Astrocyte of the cerebellum (primary cell): ENCODE data around the gene RPL18.
A peak's percentile ranks its signal among the peaks of the same experiment; 100 is the strongest.
"Not testable (repeated sequence)": the region's sequence is repeated elsewhere in the genome, so short reads cannot be mapped to it uniquely, and the experiment has no call there.

Source experiments
- DNase-seq: peaks from one replicate; pipeline ENCODE4 v3.0.0-alpha.2; 2011; ENCODE audit warnings: low read depth
- H3K4me3 ChIP-seq: 2 replicates; pipeline ENCODE4 v1.5.1; 2011; ENCODE audit warnings: mild to moderate bottlenecking, low read depth, low read length, moderate library complexity
- CTCF ChIP-seq: IDR thresholded peaks from 2 replicates; pipeline ENCODE4 v1.5.1; 2012; ENCODE audit warnings: low read length, low read depth, moderate library complexity, mild to moderate bottlenecking; ENCODE audit errors: missing control alignments
- in situ Hi-C: cut with HindIII; loops from 2 replicates; pipeline ENCODE4 v1.10.0; 2017; ENCODE audit warnings: low sequenced_read_pairs

The RPL18 gene

GRCh38 chr19:48635263-48635965 is 16.4 kb upstream of the RPL18 start:
- no peak for TF ChIP-seq CTCF
- in situ Hi-C loops, result no loop called here
- peak overlapping the region; percentile 50 for H3K4me3 ChIP-seq
- DNase-seq, result no peak

- no peak for TF ChIP-seq CTCF
- DNase-seq, result peak; percentile 78
- in situ Hi-C loops, result no loop called here
Observed at GRCh38 chr19:48634424-48635262, 15.7 kb upstream of the RPL18 start.

GRCh38 chr19:48634036-48634342 is 15.0 kb upstream of the RPL18 start:
- TF ChIP-seq CTCF, result no peak
- in situ Hi-C loops, result no loop called here
- H3K4me3 ChIP-seq, result no peak overlapping the region
- DNase-seq, result no peak

More at GRCh38 chr19:48634424-48635262, 15.7 kb upstream of the RPL18 start:
- no peak overlapping the region for H3K4me3 ChIP-seq

- no peak overlapping the region for H3K4me3 ChIP-seq
- no peak for DNase-seq
- in situ Hi-C loops, result no loop called here
- no peak for TF ChIP-seq CTCF
Observed at GRCh38 chr19:48633148-48634035, 14.4 kb upstream of the RPL18 start.

- DNase-seq, result no peak
- TF ChIP-seq CTCF, result no peak
- in situ Hi-C loops, result no loop called here
- no peak overlapping the region for H3K4me3 ChIP-seq
Observed at GRCh38 chr19:48632692-48633147, 13.7 kb upstream of the RPL18 start.

- in situ Hi-C loops, DNase-seq, H3K4me3 ChIP-seq: not testable (repeated sequence)
Observed at GRCh38 chr19:48632286-48632685, 13.3 kb upstream of the RPL18 start.

- DNase-seq, result no peak
- in situ Hi-C loops, result no loop called here
- no peak overlapping the region for H3K4me3 ChIP-seq
- TF ChIP-seq CTCF, result no peak
Observed at GRCh38 chr19:48631225-48631624, 12.2 kb upstream of the RPL18 start.
